Smooth muscle cell (in vitro differentiated cells): ENCODE results near the gene SCUBE3. TPM values are rescaled to one million over a fixed set of nuclear protein-coding genes. Genes with fewer than 3 reads are reported as not detected.

Experiments
- DNase-seq: peaks from one replicate; lab custom pipeline; 2025; ENCODE audit not compliant: unreplicated experiment; lab: John Stamatoyannopoulos, UW
- H2AFZ ChIP-seq: fragments of 200-600 bp; sonication (generic); 2 replicates; pipeline ENCODE4 v1.6.0; 2016; ENCODE audit warnings: antibody characterized with exemption, low read depth, mild to moderate bottlenecking
- H3F3A ChIP-seq: fragments of 200-600 bp; sonication (generic); 2 replicates; pipeline ENCODE4 v1.6.0; 2017; ENCODE audit warnings: antibody characterized with exemption, low read depth
- H3K27ac ChIP-seq: fragments of 200-600 bp; sonication (generic); 2 replicates; pipeline ENCODE4 v1.5.1; 2016; ENCODE audit warnings: low read depth, mild to moderate bottlenecking
- H3K27me3 ChIP-seq: fragments of 200-600 bp; sonication (generic); 2 replicates; pipeline ENCODE4 v1.6.1; 2016; ENCODE audit warnings: low read depth, mild to moderate bottlenecking
- H3K36me3 ChIP-seq: fragments of 200-600 bp; sonication (generic); 2 replicates; pipeline ENCODE4 v1.5.1; 2016; ENCODE audit warnings: low read depth
- H3K4me1 ChIP-seq: fragments of 200-600 bp; sonication (generic); 2 replicates; pipeline ENCODE4 v1.5.1; 2016; ENCODE audit warnings: low read depth
- H3K4me2 ChIP-seq: fragments of 200-600 bp; sonication (generic); 2 replicates; pipeline ENCODE4 v1.6.0; 2016; ENCODE audit warnings: mild to moderate bottlenecking
- H3K4me3 ChIP-seq: fragments of 200-600 bp; sonication (generic); 2 replicates; pipeline ENCODE4 v1.5.1; 2016; ENCODE audit warnings: mild to moderate bottlenecking
- H3K79me2 ChIP-seq: fragments of 200-600 bp; sonication (generic); 2 replicates; pipeline ENCODE4 v1.6.0; 2016; ENCODE audit warnings: low read depth, mild to moderate bottlenecking
- H3K9ac ChIP-seq: fragments of 200-600 bp; sonication (generic); 2 replicates; pipeline ENCODE4 v1.6.0; 2016; ENCODE audit warnings: low read depth
- H3K9me3 ChIP-seq: fragments of 200-600 bp; sonication (generic); replicated peaks from 2 replicates; pipeline ENCODE4 v1.5.1; 2016; ENCODE audit warnings: low read depth
- H4K20me1 ChIP-seq: fragments of 200-600 bp; sonication (generic); 2 replicates; pipeline ENCODE4 v1.6.0; 2016; ENCODE audit warnings: low read depth
- CTCF ChIP-seq: fragments of 200-600 bp; sonication (generic); IDR thresholded peaks from 2 replicates; pipeline ENCODE4 v1.5.1; 2017; ENCODE audit warnings: borderline replicate concordance, mild to moderate bottlenecking, antibody characterized with exemption; ENCODE audit not compliant: insufficient read depth, poor library complexity, severe bottlenecking
- whole genome bisulfite sequencing: methylation state at CpG from one replicate; pipeline ENCODE4 v1.1.7; 2016; ENCODE audit warnings: low lambda C conversion rate; 5-methylcytosine and 5-hydroxymethylcytosine counted together
- polyA plus RNA-seq: library from polyadenylated mRNA; unstranded; fragments of >200 nt; fragmentation: Nextera tagmentation; extraction: Ambion mirVana; gene quantifications from 2 replicates; pipeline ENCODE4 v1.2.1, GENCODE V29; 2016
- total RNA-seq: library from RNA; depleted of rRNA; stranded (reverse); fragments of >200 nt; gene quantifications from 2 replicates; pipeline ENCODE4 v1.2.3, GENCODE V29; 2014

The SCUBE3 gene
- 11.8 and 14.6 TPM in 2 replicates for total RNA-seq
- 15.7 and 18.0 TPM in 2 replicates for polyA plus RNA-seq

GRCh38 chr6:35213824-35214756 lies at the start of gene SCUBE3:
SCUBE3 (plus strand) TSS chr6:35213956; CDS start chr6:35214419, 463 bp downstream.
- Histone ChIP-seq H3K79me2 (no peaks in the 10 kb centered on the region), H3K9ac (peak within 1 kb of the TSS; percentile 56)
- peak; percentile 7 for DNase-seq

GRCh38 chr6:35164277-35164676 lies 49.5 kb upstream of the SCUBE3 start:
- no peak overlapping the region for H3K4me2 ChIP-seq
- H3F3A ChIP-seq = no peaks in the 10 kb centered on the region
- no peak overlapping the region for H3K9ac ChIP-seq
- no peaks in the 10 kb centered on the region for H3K36me3 ChIP-seq
- 86% methylated on average over 6 of the region's 6 CpGs for WGBS
- no peak for TF ChIP-seq CTCF
- H3K4me1 ChIP-seq = peaks cover 4% of the 10 kb centered on the region
- no peak overlapping the region for H3K4me3 ChIP-seq
- H3K79me2 ChIP-seq = no peaks in the 10 kb centered on the region
- DNase-seq = no peak
- no peaks in the 10 kb centered on the region for H4K20me1 ChIP-seq
- H3K9me3 ChIP-seq = no peaks in the 10 kb centered on the region
- no peaks in the 10 kb centered on the region for H3K27me3 ChIP-seq
- no peak overlapping the region for H2AFZ ChIP-seq
- no peak overlapping the region for H3K27ac ChIP-seq

More at GRCh38 chr6:35213824-35214756, at the start of gene SCUBE3:
- peak within 1 kb of the TSS; percentile 84 for H2AFZ ChIP-seq
- H3K27me3 ChIP-seq = peaks cover 15% of the 10 kb centered on the region
- H3K36me3 ChIP-seq = no peaks in the 10 kb centered on the region
- H3K4me1 ChIP-seq = peaks cover 52% of the 10 kb centered on the region
- TF ChIP-seq CTCF = no peak
- H3K4me3 ChIP-seq = peak within 1 kb of the TSS; percentile 80
- peaks cover 15% of the 10 kb centered on the region for H4K20me1 ChIP-seq
- peaks cover 22% of the 10 kb centered on the region for H3F3A ChIP-seq
- H3K9me3 ChIP-seq = no peaks in the 10 kb centered on the region
- under 1% methylated on average over 56 of the region's 89 CpGs for WGBS
- H3K4me2 ChIP-seq = peak within 1 kb of the TSS; percentile 99
- H3K27ac ChIP-seq = peak within 1 kb of the TSS; percentile 41

- no peaks in the 10 kb centered on the region for H3K9me3 ChIP-seq
- H3K4me2 ChIP-seq = no peak overlapping the region
- H2AFZ ChIP-seq = no peak overlapping the region
- H3K27me3 ChIP-seq = no peaks in the 10 kb centered on the region
- H3K4me3 ChIP-seq = no peak overlapping the region
- DNase-seq = no peak
- H3K27ac ChIP-seq = no peak overlapping the region
- no peak for TF ChIP-seq CTCF
- H3K79me2 ChIP-seq = no peaks in the 10 kb centered on the region
- 94% methylated on average over 4 of the region's 4 CpGs for WGBS
- H3F3A ChIP-seq = no peaks in the 10 kb centered on the region
- H3K4me1 ChIP-seq = peaks cover 4% of the 10 kb centered on the region
- no peaks in the 10 kb centered on the region for H4K20me1 ChIP-seq
- no peaks in the 10 kb centered on the region for H3K36me3 ChIP-seq
- no peak overlapping the region for H3K9ac ChIP-seq
These were observed 48.9 kb upstream of the SCUBE3 start for GRCh38 chr6:35164868-35165267.
